H54 (cell line): ENCODE data around the gene NPNT.

Experiments
- DNase-seq: peaks from one replicate; pipeline ENCODE4 v3.0.0; 2011; ENCODE audit warnings: low spot score, mixed read lengths; ENCODE audit not compliant: insufficient read length
- FAIRE-seq: peaks from 3 replicates; lab custom pipeline; 2011; peaks lifted over from hg19 to GRCh38; lab: Jason Lieb, UNC
- POLR2A ChIP-seq: IDR thresholded peaks from 2 replicates; pipeline ENCODE4 v1.6.1; 2011; ENCODE audit warnings: low read depth, mild to moderate bottlenecking, low read length

Gene NPNT

DNA sequence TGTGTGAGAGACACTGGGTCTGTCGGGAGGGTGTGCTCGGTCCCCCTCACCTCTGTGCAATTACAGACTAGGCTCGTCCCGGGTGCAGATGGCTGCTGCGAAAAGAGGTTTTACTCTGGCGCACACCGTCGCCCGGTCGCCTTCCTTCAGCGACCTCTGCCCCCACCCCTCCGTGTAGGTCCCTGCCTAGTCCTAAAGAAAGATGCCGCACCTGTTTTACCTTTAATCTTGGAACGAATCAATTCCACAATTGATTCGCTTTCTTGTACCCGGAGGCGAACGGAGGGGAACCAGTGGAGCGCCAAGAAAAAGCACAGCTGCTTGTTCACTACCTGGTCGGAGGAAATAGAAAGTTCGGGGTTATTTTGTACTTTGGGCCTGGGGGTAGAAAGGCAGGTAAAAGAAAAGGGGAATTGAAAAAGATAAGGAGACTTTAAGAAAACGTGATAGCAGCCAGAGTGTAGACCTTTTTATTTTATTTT lies 1.2 kb downstream of the NPNT start:
- DNase-seq = no peak
- no peak for TF ChIP-seq POLR2A
- no peak for FAIRE-seq

DNA sequence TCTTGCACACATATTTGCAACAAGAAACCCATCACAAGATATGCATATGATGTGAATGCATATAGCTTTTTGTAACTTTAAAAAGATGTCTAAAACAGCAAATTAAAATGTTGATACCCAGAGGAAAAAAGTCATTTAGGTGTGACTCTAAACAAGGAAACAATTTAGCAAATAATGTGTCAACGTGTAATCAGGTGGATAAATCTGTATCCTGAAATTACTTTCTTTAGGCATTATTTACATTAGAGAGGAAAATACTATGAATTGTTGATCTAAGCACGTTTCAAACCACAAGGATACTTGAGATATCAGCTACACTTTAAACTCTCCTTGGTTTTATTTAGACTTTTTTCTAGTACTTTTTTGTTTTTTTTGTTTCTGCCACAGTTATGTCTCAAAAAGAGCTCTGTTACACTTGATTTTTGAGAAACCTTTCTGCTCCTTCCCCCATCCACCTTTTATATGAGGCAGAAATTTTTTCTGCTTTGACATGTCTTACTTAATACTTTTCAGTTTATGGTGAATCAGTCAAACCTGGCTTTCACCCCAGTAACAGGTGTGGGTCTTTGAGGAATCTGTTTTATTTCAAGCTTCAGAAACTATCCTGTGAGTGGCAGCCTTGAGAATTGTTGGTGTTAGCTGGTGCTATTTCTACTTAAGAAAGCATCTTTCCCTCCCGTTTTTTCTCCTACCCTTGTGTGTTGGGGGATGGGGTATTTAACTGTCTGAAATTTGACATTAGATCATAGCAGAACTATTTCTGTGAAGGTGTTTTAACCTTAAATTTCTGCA lies 1.9 kb downstream of the NPNT start:
- FAIRE-seq (no peak), DNase-seq (no peak)
- no peak for TF ChIP-seq POLR2A

DNA sequence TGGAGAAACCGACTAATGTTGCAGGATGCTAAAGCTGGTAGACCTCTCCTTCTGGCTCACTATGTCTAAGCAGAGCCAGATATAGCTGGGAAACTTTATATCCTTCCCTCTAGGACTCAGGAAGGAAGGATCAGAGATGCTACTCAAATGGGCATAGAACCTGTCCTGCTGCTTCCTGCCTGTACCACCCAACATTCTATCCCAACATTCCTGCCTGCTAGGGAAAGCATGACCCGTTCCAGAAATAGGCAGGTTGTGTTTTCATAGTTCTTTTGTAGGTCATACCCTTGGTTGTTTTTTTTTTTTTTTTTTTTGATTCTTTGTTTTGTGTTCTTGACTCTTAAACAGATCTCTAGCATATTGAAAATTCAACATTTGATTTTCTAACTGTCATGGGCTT lies 5.3 kb downstream of the NPNT start:
- no peak for DNase-seq
- no peak for FAIRE-seq
- no peak for TF ChIP-seq POLR2A

DNA sequence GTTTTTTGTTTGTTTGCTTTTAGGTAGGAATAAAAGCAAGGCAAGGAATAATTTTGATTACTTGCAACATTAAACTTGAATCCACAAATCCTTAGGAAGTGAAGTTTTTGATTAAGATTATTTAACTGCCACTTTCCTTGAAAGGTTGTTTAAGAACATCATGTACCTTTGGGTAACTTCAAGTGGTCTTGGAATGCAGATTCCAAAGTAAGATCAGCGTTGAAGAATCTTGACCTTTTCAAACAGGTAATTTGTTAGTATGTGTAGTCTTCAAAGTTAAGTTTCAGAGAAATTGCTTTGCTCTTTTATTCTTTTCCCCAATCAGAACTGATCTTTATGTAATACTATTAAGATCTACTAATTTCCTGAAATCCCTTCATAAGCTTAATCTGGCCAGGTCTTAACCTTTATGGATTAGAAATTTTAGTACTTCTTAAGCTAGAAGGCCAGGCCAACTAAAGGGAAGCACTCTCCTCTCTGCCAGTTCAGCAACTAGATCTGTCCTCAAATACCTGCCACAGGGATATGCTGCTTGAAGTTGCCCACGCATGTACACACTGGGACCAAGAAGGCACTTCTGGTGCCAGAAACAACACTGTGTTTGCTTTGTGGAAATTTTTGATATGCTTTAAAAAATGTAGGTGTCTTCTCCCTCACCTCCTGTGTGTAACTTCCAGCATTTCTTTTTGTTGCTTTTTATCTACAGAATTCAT lies 7.4 kb downstream of the NPNT start:
- DNase-seq (no peak), FAIRE-seq (no peak)
- no peak for TF ChIP-seq POLR2A

DNA sequence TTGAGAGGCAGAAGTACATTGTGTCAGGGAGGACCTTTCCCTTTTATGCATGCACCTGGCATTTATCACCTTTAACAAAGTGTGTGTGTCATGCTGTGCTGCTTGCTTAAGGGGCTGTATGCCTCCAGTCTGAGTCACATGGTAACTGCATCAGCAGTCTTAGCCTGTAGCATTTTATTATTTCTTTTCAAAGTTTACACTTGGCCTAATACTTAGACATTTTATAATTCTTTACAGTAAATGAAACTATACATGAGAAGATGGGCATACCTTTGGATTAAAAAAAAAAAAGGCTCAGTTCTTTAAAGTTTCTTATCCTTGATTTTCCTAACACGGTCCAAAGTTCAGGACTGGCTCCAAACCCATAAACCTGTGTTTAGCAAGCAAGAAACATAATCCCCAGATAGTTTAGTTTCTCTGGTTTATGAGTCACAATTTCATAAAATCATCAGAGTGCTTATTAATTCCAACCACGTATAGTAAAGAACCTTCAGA lies 14.6 kb downstream of the NPNT start:
- no peak for DNase-seq
- TF ChIP-seq POLR2A = no peak
- FAIRE-seq = no peak

DNA sequence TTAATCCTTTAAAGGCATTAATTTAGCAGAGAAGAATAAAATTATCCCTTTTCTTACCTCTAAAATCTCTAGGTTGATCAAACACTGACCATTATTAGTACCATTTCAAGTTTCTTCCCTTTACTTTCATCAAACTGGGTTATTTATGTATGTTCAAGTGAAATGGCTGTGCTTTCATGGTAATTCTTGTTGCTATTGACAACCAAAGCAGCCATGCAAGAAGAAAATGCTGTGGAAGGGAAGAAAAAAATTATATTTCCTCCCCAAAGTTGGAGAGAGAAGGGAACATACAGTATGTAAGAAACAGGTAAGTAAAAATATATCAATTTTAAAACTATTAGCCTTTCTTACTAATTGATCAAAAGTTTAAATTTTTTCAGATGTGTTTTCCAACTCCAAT lies 16.2 kb downstream of the NPNT start:
- no peak for TF ChIP-seq POLR2A
- DNase-seq (no peak), FAIRE-seq (no peak)

DNA sequence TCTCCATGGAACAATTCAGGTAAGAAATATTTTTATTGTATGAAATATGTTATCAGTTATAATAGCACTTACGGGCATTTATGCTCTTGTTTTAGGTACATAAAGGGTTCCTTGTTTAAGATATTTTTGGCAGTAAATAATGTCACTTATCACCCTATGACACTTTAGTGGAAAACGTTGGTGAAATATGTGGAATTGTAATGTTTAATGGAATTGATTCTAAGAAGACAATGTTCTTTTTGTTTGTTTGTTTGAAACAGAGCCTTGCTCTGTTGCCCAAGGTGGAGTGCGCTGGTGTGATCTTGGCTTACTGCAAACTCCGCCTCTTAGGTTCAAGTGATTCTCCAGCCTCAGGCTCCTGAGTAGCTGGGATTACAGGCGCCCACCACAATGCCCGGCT lies 17.4 kb downstream of the NPNT start:
- TF ChIP-seq POLR2A = no peak
- DNase-seq (no peak), FAIRE-seq (no peak)

DNA sequence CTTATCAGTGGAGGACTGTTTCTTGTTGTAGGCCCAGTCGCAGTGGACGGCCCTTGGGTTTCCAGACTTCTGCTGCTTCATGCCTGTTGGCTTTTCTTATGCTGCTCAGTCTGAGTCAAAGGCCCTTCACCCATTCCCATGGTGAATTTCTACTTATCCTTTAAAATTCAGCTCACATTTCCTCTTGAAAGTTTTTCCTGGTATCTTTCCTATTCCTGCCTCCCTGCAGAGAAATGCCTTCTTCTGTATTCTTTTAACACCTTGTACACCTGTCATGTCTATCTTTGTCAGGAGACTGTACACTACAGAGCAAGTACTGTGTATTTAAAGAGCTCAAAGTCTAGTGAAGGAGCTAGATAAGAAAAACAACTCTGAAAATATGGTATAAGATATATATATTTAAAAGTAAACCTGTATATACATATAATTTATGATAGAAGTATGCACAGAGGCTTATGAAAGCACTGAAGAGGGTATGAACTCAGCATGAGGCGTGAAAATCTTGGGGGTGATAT lies 22.0 kb downstream of the NPNT start:
- no peak for DNase-seq
- FAIRE-seq = no peak
- TF ChIP-seq POLR2A = no peak

DNA sequence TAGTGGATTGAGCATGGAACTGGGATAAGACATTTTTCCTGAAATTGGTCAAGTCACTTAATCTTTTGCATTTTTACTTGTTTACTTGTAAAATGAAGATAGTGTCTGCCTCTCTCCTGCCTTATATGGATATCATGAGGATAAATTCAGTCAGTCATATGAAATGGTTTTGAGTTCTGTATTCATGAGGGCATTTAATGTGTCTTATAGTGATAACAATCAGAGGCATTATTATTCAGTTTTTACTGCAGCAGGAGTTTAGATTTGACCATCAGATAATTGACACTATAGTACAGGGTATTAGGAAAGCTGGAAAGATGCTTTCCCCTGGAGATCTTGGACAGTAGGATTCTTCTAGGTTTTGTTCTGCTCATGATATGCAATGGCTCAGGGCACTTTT lies 26.0 kb downstream of the NPNT start:
- TF ChIP-seq POLR2A = no peak
- FAIRE-seq (no peak), DNase-seq (no peak)

DNA sequence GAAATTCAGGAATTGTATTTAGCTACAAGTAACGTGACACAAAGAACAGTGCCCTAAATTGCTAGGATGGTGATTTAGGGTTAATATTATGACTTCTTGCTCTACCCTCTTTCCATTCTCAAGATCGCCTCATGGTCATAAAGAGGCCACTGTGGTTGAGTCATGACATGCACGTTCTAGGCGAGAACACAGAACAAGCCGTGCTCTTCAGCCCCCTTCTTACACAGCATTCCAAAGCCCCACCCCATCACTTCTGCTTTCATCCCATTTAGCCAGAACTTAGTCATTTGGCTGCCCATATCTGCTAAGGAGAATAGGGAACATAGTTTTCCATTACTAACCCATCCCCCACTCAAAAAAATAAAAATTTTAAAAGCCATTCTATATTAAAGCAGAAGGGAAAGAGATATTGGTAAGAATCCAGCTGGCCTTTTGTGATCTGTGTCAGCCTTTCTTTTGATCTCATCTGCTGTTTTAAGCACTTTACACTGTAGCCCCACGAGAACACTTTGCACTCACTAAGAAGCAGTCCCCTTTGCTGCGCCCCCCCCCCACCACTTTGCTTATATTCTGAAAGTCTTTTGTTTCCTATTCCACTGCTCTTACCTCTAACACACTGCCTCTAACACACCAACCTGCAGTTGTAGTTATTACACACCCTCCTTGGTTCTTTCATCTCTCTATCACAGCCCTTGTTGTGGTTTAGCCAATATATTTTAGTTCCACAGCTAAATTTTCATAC lies 28.4 kb downstream of the NPNT start:
- FAIRE-seq (no peak), DNase-seq (no peak)
- no peak for TF ChIP-seq POLR2A

DNA sequence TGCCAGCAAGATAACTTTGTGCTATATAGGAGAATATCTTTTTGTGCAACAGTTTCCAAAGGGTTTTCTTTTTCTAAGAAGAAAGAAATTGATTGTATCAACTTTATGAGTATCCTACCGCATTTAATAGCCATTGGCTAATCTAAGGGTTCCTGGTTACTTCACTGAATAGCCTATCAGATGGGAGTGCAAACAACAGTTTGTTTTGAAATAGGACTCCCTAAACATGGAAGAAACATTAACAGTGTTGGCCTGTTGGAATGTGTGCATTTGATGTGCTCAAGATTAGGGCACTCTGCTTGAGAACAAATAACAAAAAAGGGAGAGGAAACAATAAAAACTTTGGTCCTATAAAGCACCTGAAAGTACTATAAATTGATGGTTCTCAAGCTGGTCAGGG lies 29.1 kb downstream of the NPNT start:
- FAIRE-seq = no peak
- TF ChIP-seq POLR2A = no peak
- DNase-seq = no peak

DNA sequence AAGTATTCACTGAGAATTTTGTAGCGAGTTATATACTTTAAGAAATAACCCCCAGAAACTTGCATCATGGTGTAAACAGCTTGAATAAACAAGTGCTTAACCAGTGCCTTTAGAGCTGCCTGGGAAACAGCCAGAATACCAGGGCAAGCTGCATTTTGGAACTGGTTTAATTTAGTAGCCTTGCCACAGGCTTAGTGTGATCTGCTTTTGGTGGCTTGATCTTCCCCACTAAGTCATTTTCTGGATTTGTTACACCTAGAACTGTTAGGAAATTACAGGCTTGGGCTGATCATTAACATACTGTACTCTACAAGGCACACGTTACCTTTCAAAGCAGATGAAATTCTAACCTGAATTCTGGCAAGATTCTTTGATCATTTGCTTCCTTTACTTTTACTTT lies 35.4 kb downstream of the NPNT start:
- FAIRE-seq (no peak), DNase-seq (no peak)

DNA sequence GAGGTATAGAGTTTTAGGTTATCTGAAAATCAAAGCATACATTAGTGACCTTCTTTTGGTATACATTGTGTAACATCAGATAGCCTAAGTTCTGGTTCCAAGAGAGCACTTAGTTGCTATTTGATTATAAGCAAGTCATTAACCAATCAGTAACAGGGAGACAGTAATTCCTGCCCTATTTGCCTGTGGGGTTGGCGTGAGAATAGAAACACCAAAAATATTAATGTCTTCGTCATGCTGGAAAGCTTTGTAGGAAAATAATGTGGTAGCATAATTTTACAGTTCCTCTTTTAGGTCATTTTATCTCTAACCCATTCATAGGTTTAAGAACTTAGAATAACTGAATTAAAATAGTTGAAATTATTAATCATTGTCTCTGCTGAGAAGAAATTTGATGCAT lies 37.8 kb downstream of the NPNT start:
- FAIRE-seq (no peak), DNase-seq (no peak)
- TF ChIP-seq POLR2A = no peak

More for the DNA sequence above, 35.4 kb downstream of the NPNT start:
- no peak for TF ChIP-seq POLR2A

DNA sequence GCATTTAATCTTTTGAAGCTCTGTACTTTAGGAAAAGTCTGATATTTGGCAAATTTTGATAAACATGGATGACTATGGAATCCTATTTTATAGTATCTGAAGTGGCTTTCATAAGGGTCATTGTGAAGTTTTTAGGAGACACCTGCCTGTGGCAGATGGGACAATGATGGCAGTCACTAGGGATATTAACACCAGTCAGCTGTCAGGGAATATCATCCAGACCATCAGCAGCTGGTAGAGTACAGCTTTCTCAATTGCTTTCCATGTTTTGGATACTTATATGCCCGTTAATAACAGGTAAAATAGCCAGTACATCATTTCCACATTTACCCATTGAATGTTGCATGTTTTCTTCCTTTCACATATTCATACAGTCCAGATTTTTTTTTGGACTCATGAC lies 39.1 kb downstream of the NPNT start:
- no peak for FAIRE-seq
- no peak for TF ChIP-seq POLR2A
- DNase-seq = no peak
